GM21390 (cell line): Measurements from ENCODE around the gene RAB18.
"Not testable (repeated sequence)": the region's sequence is repeated elsewhere in the genome, so short reads cannot be mapped to it uniquely, and the experiment has no call there.

Experiments
- ATAC-seq: cut with Tn5 transposase; IDR thresholded peaks from one replicate; pipeline ENCODE4 v1.9.1; 2021; ENCODE audit not compliant: unreplicated experiment

The RAB18 gene

DNA sequence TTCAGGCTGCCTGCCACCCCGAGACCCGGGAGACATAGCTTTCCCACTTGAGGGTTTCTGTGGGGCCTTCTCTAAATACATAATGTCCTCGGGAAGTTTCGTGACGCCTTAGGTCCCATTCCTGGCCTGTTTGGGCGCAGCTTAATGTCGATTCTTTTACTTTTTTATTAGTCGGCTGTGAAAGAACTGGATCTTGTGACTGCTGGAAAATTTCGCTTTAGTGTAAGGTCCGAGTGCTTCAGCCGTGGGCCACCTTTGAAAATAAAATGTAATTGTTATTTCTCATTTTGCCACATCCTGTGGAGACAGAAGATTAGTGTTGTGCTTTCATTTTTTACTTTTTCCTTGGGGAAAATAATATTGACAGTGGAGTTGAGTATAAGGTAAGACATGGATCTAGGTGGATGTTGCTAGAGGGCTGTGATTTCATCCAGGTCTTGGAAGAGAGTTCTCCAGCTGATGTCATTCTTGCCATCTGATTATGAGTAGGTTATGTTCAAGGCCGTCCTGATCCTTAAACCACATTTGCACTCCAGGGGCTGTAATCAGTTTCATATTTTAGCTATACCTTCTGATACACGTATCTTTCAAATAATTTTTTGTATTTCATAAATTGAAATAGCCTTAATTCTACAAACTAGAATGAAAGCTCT lies 830 bp downstream of the RAB18 start:
- ATAC-seq: no peak

DNA sequence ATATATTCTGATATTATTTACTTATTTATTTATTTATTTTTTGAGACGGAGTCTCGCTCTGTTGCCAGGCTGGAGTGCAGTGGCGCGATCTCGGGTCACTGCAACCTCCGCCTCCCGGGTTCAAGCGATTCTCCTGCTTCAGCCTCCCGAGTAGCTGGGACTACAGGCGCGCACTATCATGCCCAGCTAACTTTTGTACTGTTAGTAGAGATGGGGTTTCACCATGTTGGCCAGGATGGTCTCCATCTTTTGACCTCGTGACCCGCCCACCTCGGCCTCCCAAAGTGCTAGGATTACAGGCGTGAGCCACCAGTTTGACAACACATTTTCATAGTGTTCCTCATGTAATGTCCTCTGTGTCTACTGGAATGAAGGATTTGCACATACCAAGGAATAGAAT lies 1.4 kb downstream of the RAB18 start:
- ATAC-seq: not testable (repeated sequence)

DNA sequence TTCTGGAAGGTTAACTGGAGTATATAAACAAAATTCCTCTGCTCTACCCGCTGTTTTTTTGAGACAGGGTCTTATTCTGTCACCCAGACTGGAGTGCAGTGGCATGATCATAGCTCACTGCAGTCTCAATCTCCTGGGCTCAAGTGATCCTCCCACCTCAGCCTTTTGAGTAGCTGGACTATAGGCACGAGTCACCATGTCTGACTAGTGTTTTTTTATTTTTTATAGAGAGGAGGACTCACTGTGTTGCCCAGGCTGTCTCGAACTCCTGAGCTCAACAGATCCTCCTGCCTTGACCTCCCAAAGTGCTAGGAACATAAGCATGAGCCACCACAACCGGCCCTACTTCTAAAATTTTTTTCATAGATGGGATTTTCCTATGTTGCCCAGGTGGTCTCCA lies 2.2 kb downstream of the RAB18 start:
- ATAC-seq: no peak

DNA sequence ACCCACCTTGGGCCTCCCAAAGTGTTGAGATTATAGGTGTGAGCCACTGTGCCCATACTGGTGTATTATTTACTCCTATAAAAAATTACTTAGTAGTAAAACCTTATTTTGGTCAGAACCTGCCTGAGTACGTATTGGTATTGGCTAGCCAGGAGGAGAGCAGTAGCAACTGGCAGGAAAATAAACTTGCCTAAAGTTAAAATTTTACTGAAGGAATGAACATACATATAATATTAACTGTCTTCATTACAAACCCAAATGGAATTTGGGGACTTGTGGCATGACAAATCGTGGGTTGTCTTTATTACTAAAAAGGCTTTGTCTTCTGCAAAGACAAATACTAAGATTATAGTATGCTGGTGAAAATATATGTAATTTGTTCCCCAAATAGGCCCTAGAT lies 8.4 kb downstream of the RAB18 start:
- ATAC-seq: no peak

DNA sequence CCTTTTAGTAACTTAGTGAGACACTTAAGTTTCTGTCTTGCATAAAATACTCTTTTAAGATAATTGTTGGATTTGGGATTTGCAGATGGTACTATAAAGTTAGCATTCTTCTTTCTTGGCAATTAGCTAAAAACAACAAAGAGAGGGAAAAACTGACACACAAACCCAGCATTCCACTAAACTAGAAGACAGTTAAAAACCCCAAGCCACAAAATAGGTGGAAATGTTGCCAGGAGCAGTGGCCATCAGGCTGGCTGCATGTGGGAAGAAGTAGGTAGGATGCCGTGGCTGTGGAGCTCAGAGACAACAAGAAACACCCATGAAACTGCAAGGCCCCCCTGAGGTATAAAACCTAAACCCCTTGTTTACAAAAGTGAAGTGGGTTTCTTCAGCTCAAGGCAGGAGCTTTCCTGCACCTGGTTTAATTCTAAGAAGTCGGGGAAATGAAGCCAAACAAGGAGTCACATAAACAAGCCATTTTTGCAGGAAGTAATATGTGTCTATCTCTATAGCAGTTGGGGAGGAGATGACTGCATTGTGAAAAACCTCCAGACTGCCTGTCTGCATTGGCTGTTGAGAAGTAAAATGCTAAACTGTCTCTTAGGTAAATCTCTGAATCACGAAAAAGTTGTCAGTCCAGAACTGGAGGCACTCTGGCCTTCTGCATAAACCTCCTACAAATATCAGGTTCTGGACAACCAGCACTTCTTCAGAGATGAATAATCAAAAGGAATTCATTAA lies 9.5 kb downstream of the RAB18 start:
- ATAC-seq: no peak

GRCh38 chr10:27514243-27514642 lies 10.1 kb downstream of the RAB18 start:
- no peak for ATAC-seq

- ATAC-seq: no peak
Measured at GRCh38 chr10:27518261-27518660, 14.2 kb downstream of the RAB18 start.

DNA sequence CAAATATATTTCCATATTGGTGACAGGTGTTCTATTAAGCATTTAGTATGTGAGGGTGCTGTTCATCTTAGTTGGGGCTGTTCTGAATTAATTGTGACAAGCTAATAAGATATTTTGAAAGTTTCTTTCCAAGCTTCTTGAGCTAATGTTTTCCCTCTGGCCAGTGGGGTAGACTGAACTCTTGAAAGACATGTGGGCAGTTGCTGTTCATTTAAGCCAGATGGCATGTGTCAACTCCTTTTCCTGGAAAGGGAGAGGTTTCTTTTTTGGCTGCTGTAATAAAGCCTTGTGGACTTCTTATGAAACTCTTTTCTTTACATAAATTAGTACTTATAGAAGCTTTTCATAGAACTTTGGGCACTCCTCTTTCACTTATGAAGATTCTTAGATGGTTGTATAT lies 21.7 kb downstream of the RAB18 start:
- ATAC-seq: no peak

DNA sequence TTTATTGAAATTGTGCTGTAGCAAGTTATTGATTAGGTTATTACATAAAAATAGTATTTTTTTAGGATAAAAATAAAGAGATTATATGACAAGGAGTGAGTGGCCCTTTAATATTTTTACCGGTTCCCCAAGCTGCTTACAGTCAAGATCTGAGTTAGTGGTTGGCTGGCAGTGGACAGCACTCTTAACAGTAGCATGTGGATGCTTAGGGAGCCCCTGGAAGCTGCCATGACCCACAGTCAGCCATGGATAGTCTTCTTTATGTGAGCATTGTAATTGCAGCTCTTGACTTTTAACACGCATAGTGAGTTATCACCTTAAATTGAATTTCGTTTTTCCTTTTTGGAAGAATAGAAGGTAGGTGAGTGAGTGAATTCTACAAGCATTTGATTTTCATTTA lies 22.1 kb downstream of the RAB18 start:
- ATAC-seq: no peak

DNA sequence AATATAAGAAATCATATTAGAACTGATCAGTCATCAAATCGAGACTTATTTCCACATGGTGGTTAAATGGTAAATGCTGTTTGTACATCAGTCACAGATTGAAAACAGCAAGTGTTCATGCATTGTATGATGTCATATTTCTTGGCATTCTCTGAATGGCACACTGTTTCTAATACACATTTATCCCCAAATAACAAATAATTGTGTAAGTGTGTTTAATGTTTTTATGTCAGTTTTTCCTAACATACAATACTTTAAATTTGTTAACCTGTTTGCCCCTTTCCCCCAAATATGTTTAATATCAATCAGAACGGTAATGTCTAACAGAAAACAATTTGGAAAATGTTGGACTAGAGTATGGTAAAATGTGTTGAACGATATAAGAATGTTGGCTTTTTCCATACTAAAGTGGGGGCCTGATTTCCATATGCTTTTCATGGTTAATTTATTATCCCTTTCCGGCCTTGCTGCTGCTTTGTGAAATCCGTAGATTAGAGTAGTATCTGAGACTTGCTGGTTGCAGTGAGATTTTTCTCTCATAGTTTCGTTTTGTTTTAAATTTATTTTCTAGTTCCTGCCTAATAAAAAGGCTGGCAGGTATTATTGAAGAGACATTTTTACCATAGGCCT lies 23.7 kb downstream of the RAB18 start:
- no peak for ATAC-seq

DNA sequence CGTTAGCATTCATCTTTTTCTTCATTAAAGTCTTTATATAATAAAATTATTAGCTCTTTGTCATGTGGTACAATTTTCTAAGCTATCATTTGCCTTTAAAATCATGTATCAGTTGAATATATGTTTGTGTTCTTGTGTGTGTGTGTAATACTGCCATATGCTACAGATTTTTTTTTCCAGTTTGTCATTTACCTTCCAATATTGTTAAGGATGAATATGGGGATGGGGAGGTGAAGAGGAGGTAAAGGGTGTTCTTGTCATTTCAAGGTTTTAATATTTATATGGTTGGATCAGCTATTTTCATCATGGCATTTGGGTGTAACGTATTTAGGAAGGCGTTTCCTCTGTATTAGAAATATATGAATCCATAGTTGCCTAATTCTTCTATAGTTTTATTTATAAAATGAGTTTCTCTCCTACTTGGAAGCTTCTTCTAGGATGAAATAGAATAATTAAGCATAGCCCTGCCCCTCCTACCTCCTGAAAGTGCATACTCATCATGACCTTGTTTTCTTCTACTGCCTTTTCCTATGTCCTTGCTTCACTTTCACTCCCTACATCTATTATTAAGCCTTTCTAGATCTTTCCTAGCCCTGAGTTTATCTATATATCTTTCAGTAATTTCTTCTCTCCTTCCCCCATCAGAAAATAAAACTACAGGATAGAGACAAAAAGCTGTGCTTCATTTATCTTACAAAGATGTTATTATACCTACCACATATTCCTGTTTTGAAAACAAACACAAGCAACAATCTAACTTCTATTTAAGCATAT lies 25.1 kb downstream of the RAB18 start:
- ATAC-seq: no peak

DNA sequence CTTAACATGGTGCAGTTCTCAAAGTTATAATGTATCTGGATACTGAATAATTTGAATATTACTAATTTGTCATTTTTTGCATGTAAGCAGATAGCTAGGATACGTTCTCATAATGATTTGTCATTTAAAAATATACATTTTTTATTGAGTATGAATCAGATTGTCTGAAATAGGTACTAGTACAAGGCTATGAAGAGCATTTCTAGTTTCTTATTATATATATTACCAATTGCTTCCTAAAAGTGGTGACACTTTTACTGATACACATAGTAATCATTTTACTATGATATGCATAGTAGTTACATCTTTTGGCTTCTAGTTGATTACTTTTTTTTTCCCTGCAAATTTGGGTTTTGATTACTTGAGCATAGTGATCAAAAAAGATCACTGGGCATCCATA lies 26.4 kb downstream of the RAB18 start:
- ATAC-seq: no peak

DNA sequence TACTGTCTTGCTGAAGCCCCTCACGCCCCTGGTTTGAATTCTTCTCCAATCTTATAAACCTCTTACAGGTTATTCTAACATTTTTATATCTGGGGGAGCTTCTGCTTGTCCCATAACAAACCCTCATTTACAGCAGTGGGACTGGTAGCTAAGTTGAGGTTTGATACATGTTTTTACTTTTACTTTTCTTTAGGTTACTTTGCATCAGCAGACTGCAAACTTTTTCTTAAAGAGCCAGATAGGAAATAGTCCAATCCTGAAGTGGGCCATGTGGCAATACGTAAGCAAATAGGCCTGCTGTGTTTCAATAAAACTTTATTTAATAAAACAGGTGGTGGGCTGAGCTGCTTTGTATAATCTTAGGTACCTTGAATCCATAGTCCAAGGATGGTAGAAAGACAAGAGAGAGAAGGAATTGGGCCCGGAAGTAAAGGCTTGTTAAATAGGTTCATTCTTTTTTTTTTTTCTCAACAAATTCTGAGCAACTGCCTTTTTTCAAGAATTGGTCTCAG lies 27.3 kb downstream of the RAB18 start:
- no peak for ATAC-seq

- no peak for ATAC-seq
Measured at GRCh38 chr10:27534161-27534700, 30.1 kb downstream of the RAB18 start.

- no peak for ATAC-seq
Measured at GRCh38 chr10:27535317-27535716, 31.2 kb downstream of the RAB18 start.

DNA sequence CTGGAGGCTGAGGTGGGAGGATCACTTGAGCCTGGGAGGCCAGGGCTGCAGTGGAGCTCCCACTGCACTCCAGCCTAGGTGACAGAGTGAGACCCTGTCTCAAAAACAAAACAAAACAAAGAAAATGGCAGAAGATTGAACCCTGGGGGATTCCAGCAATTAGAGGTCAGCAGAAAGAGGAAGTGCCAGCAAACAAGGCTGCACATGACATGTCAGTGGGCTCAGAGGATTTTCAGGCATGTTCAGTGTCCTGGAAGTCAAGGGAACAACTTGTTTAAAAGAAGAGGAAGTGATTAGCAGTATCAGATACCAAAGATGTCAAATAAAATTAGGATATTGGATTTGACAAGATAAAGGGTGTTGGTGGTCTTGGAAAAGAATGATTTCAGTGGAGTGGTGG lies 32.3 kb downstream of the RAB18 start:
- no peak for ATAC-seq

DNA sequence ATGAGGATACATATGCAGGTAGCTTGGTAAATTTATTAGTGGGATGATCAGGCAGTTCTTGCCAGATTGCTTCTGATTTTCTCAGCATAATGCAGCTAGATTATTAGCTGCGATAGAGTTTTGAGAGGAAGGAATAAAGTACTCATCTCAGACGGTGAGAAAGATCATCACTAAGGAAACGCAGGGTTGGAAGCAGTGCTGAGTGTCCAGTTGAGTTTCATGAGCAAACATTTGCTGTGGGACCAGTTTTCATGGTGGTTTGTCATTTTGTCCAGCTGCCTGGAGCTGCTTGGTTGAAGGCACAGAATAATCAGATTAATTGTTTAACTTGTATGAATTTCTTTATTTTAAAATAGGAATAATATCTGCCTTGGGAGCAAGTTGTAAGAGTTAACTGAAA lies 33.1 kb downstream of the RAB18 start:
- no peak for ATAC-seq

- ATAC-seq: no peak
Measured at GRCh38 chr10:27537787-27538186, 33.7 kb downstream of the RAB18 start.

DNA sequence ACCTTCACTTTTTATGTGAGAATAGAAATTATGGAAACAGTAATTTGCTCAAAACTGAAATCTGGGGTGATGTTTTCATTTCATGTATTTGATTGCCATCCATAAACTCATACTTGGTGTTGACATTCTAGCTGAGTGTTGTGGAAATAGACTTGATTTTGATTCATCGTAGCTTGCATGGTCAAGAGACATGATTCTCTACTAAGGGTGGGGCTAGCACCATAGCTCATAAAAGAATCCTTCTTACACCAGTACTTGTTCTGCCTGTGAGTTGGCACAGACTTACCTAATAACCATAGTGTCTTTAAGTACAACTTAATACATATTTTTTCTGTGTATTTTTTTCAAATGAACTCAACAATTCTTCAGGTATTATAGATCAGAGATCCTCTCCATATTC lies 36.6 kb downstream of the RAB18 start:
- no peak for ATAC-seq

- no peak for ATAC-seq
Measured at GRCh38 chr10:27541796-27542729, 38.0 kb downstream of the RAB18 start.
